Activated naive CD8-positive, alpha-beta T cell treated with anti-CD3 and anti-CD28 coated beads, Interleukin-2, amount 10 ng/mL, durations not matched to agents 7 days and 5 days (primary cell): ENCODE measurements around the gene HNMT. TPM values are rescaled to one million over a fixed set of nuclear protein-coding genes. Genes with fewer than 3 reads are reported as not detected.

Experiments used
- ATAC-seq: fragments of 150-1000 bp; cut with Tn5 transposase; one replicate; pipeline ENCODE4 v1.10.0; 2021; ENCODE audit warnings: low read depth, moderate library complexity
- POLR2A ChIA-PET: fragments of 350-600 bp; sonication (Branson Sonifier 250); formaldehyde crosslinking; loops from one replicate; lab custom pipeline; 2021; ENCODE audit warnings: antibody characterized with exemption; lab: Charles Lee
- DNase-seq: peaks from one replicate; pipeline ENCODE4 v3.0.0; 2021
- H3K27ac Mint-ChIP-seq: one replicate; pipeline ENCODE4 v1.8.0; 2022; ENCODE audit warnings: mild to moderate bottlenecking, mixed read lengths
- H3K27me3 Mint-ChIP-seq: one replicate; pipeline ENCODE4 v1.8.0; 2022; ENCODE audit warnings: mild to moderate bottlenecking, moderate library complexity, mixed read lengths
- H3K36me3 Mint-ChIP-seq: one replicate; pipeline ENCODE4 v1.8.0; 2021; ENCODE audit warnings: mild to moderate bottlenecking, mixed read lengths
- H3K4me1 Mint-ChIP-seq: one replicate; pipeline ENCODE4 v1.8.0; 2021; ENCODE audit warnings: mixed read lengths
- H3K4me3 Mint-ChIP-seq: one replicate; pipeline ENCODE4 v1.8.0; 2022; ENCODE audit warnings: mild to moderate bottlenecking, moderate library complexity, mixed read lengths
- H3K9me3 Mint-ChIP-seq: one replicate; pipeline ENCODE4 v1.8.0; 2021; ENCODE audit warnings: mixed read lengths
- total RNA-seq, 2 experiments: library from RNA; stranded (reverse); gene quantifications; one replicate each; pipeline ENCODE4 v1.2.3, GENCODE V29; 2021

The HNMT gene
- total RNA-seq, 2 experiments from 2014 or later = 0.28 to 0.57 TPM

GRCh38 chr2:137939026-137939425 is 25.2 kb upstream of the HNMT start:
- Mint-ChIP-seq H3K4me3 (no peak overlapping the region), H3K27me3 (peaks cover 3% of the 10 kb centered on the region), H3K9me3 (no peaks in the 10 kb centered on the region), H3K4me1 (no peaks in the 10 kb centered on the region), H3K36me3 (no peaks in the 10 kb centered on the region), H3K27ac (no peak overlapping the region)
- POLR2A ChIA-PET = no interaction called here
- ATAC-seq (no peak), DNase-seq (no peak)

- no peaks in the 10 kb centered on the region for H3K4me1 Mint-ChIP-seq
- H3K9me3 Mint-ChIP-seq = no peaks in the 10 kb centered on the region
- no peaks in the 10 kb centered on the region for H3K36me3 Mint-ChIP-seq
- ATAC-seq (no peak), DNase-seq (no peak)
- no peak overlapping the region for H3K27ac Mint-ChIP-seq
- H3K4me3 Mint-ChIP-seq = no peak overlapping the region
- POLR2A ChIA-PET = no interaction called here
- H3K27me3 Mint-ChIP-seq = peaks cover 3% of the 10 kb centered on the region
Observed at GRCh38 chr2:137940154-137940553, 24.1 kb upstream of the HNMT start.

GRCh38 chr2:137942037-137942832 is 22.0 kb upstream of the HNMT start:
- DNase-seq (no peak), ATAC-seq (no peak)
- Mint-ChIP-seq H3K4me1 (no peaks in the 10 kb centered on the region), H3K36me3 (no peaks in the 10 kb centered on the region), H3K27ac (no peak overlapping the region), H3K27me3 (peaks cover 3% of the 10 kb centered on the region), H3K4me3 (no peak overlapping the region), H3K9me3 (no peaks in the 10 kb centered on the region)
- POLR2A ChIA-PET = no interaction called here

GRCh38 chr2:137942833-137943677 is 21.2 kb upstream of the HNMT start:
- Mint-ChIP-seq H3K36me3 (no peaks in the 10 kb centered on the region), H3K27me3 (peaks cover 3% of the 10 kb centered on the region)

GRCh38 chr2:137943678-137944347 is 20.5 kb upstream of the HNMT start:
- DNase-seq (no peak), ATAC-seq (no peak)
- Mint-ChIP-seq H3K4me1 (no peaks in the 10 kb centered on the region), H3K4me3 (no peak overlapping the region), H3K27ac (no peak overlapping the region), H3K27me3 (peaks cover 3% of the 10 kb centered on the region), H3K36me3 (no peaks in the 10 kb centered on the region), H3K9me3 (no peaks in the 10 kb centered on the region)
- POLR2A ChIA-PET = no interaction called here

More at GRCh38 chr2:137942833-137943677, 21.2 kb upstream of the HNMT start:
- POLR2A ChIA-PET = no interaction called here
- H3K27ac Mint-ChIP-seq = no peak overlapping the region
- no peak overlapping the region for H3K4me3 Mint-ChIP-seq
- DNase-seq = no peak
- no peaks in the 10 kb centered on the region for H3K9me3 Mint-ChIP-seq
- no peak for ATAC-seq
- no peaks in the 10 kb centered on the region for H3K4me1 Mint-ChIP-seq

- no peaks in the 10 kb centered on the region for H3K9me3 Mint-ChIP-seq
- peaks cover 3% of the 10 kb centered on the region for H3K27me3 Mint-ChIP-seq
- DNase-seq = no peak
- no peak overlapping the region for H3K4me3 Mint-ChIP-seq
- no peak overlapping the region for H3K27ac Mint-ChIP-seq
- H3K36me3 Mint-ChIP-seq = no peaks in the 10 kb centered on the region
- POLR2A ChIA-PET = no interaction called here
- ATAC-seq = no peak
- H3K4me1 Mint-ChIP-seq = no peaks in the 10 kb centered on the region
Observed at GRCh38 chr2:137944714-137945113, 19.6 kb upstream of the HNMT start.

GRCh38 chr2:137945229-137945628 is 19.0 kb upstream of the HNMT start:
- DNase-seq (no peak), ATAC-seq (no peak)
- no peak overlapping the region for H3K27ac Mint-ChIP-seq
- H3K27me3 Mint-ChIP-seq = peaks cover 3% of the 10 kb centered on the region
- H3K36me3 Mint-ChIP-seq = no peaks in the 10 kb centered on the region
- H3K4me3 Mint-ChIP-seq = no peak overlapping the region
- no peaks in the 10 kb centered on the region for H3K9me3 Mint-ChIP-seq
- POLR2A ChIA-PET = no interaction called here
- H3K4me1 Mint-ChIP-seq = no peaks in the 10 kb centered on the region

- DNase-seq = no peak
- Mint-ChIP-seq H3K4me1 (no peaks in the 10 kb centered on the region), H3K36me3 (no peaks in the 10 kb centered on the region), H3K27me3 (peaks cover 3% of the 10 kb centered on the region), H3K27ac (no peak overlapping the region), H3K9me3 (no peaks in the 10 kb centered on the region), H3K4me3 (no peak overlapping the region)
- POLR2A ChIA-PET = no interaction called here
- no peak for ATAC-seq
Observed at GRCh38 chr2:137946227-137946626, 18.0 kb upstream of the HNMT start.

GRCh38 chr2:137947032-137947727 is 17.1 kb upstream of the HNMT start:
- no peaks in the 10 kb centered on the region for H3K9me3 Mint-ChIP-seq
- H3K4me1 Mint-ChIP-seq = peaks cover 2% of the 10 kb centered on the region
- no peak overlapping the region for H3K27ac Mint-ChIP-seq
- peaks cover 3% of the 10 kb centered on the region for H3K27me3 Mint-ChIP-seq
- POLR2A ChIA-PET = no interaction called here
- no peak overlapping the region for H3K4me3 Mint-ChIP-seq
- ATAC-seq (no peak), DNase-seq (no peak)
- peaks cover 2% of the 10 kb centered on the region for H3K36me3 Mint-ChIP-seq

- Mint-ChIP-seq H3K36me3 (peaks cover 2% of the 10 kb centered on the region), H3K9me3 (no peaks in the 10 kb centered on the region), H3K27ac (no peak overlapping the region), H3K4me1 (peaks cover 4% of the 10 kb centered on the region), H3K27me3 (no peaks in the 10 kb centered on the region), H3K4me3 (no peak overlapping the region)
- DNase-seq (no peak), ATAC-seq (no peak)
- POLR2A ChIA-PET = no interaction called here
Observed at GRCh38 chr2:137947728-137948336, 16.4 kb upstream of the HNMT start.

- ATAC-seq = no peak
- POLR2A ChIA-PET = no interaction called here
- H3K9me3 Mint-ChIP-seq = no peaks in the 10 kb centered on the region
Observed at GRCh38 chr2:137948894-137949293, 15.4 kb upstream of the HNMT start.

GRCh38 chr2:137950238-137950637 is 14.0 kb upstream of the HNMT start:
- Mint-ChIP-seq H3K4me3 (no peak overlapping the region), H3K27me3 (no peaks in the 10 kb centered on the region), H3K9me3 (no peaks in the 10 kb centered on the region), H3K27ac (no peak overlapping the region), H3K4me1 (peaks cover 6% of the 10 kb centered on the region), H3K36me3 (peaks cover 2% of the 10 kb centered on the region)
- DNase-seq (no peak), ATAC-seq (no peak)
- POLR2A ChIA-PET = no interaction called here

More at GRCh38 chr2:137948894-137949293, 15.4 kb upstream of the HNMT start:
- no peak overlapping the region for H3K27ac Mint-ChIP-seq
- peaks cover 2% of the 10 kb centered on the region for H3K36me3 Mint-ChIP-seq
- DNase-seq = no peak
- H3K4me1 Mint-ChIP-seq = peaks cover 6% of the 10 kb centered on the region
- no peaks in the 10 kb centered on the region for H3K27me3 Mint-ChIP-seq
- no peak overlapping the region for H3K4me3 Mint-ChIP-seq

GRCh38 chr2:137951586-137951985 is 12.7 kb upstream of the HNMT start:
- ATAC-seq = no peak
- Mint-ChIP-seq H3K9me3 (no peaks in the 10 kb centered on the region), H3K36me3 (peaks cover 2% of the 10 kb centered on the region), H3K4me1 (peaks cover 6% of the 10 kb centered on the region), H3K27ac (no peak overlapping the region), H3K4me3 (no peak overlapping the region), H3K27me3 (no peaks in the 10 kb centered on the region)
- no peak for DNase-seq
- POLR2A ChIA-PET = no interaction called here
